ENCODE measurements around the gene HELB. TPM values are rescaled to one million over a fixed set of nuclear protein-coding genes. Genes with fewer than 3 reads are reported as not detected.
"Not testable (repeated sequence)": the region's sequence is repeated elsewhere in the genome, so short reads cannot be mapped to it uniquely, and the experiment has no call there.

HELB gene
- total and polyA plus RNA-seq, 2 donors (not counting 3 experiments of a cell fraction or from before 2014, with no cell fraction given), result 0.75 to 4.0 TPM

DNA sequence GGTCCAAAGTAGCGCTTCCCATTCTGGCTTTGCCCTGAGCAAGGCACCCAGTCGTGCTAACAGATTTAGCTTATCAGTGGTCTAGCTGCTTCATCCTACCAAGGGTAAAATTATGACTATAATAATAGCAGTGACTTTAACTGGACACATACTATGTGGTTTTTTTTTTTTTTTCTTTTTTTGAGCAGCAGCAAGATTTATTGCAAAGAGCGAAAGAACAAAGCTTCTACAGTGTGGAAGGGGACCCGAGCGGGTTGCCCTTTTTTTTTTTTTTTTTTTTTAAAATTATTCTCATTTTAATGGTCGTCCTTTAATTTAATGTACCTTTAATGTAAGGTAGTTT is 505 bp downstream of the HELB start:
- H3K9me3 ChIP-seq (replicated peaks; ENCODE audit: control insufficient read depth, insufficient read depth, low read length), result no peaks in the 10 kb centered on the region
- H3K4me1 ChIP-seq (ENCODE audit: control insufficient read depth, extremely low read depth, insufficient read depth, low read length), result no peaks in the 10 kb centered on the region
- TF ChIP-seq FOS (IDR thresholded peaks at IDR 0.05; ENCODE audit: borderline replicate concordance, insufficient read depth, low read length), result no peak
- TF ChIP-seq, protein P1, sequence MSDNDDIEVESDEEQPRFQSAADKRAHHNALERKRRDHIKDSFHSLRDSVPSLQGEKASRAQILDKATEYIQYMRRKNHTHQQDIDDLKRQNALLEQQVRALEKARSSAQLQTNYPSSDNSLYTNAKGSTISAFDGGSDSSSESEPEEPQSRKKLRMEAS (IDR thresholded peaks at IDR 0.05; ENCODE audit: insufficient read depth, insufficient read length), result no peak
- no peak for TF ChIP-seq MYC (IDR thresholded peaks at IDR 0.05; ENCODE audit: low read depth, low read length)
- TF ChIP-seq EZH2 (IDR thresholded peaks at IDR 0.05; ENCODE audit: borderline replicate concordance, low read depth, low read length, severe bottlenecking), result no peak
- TF ChIP-seq, protein P2, sequence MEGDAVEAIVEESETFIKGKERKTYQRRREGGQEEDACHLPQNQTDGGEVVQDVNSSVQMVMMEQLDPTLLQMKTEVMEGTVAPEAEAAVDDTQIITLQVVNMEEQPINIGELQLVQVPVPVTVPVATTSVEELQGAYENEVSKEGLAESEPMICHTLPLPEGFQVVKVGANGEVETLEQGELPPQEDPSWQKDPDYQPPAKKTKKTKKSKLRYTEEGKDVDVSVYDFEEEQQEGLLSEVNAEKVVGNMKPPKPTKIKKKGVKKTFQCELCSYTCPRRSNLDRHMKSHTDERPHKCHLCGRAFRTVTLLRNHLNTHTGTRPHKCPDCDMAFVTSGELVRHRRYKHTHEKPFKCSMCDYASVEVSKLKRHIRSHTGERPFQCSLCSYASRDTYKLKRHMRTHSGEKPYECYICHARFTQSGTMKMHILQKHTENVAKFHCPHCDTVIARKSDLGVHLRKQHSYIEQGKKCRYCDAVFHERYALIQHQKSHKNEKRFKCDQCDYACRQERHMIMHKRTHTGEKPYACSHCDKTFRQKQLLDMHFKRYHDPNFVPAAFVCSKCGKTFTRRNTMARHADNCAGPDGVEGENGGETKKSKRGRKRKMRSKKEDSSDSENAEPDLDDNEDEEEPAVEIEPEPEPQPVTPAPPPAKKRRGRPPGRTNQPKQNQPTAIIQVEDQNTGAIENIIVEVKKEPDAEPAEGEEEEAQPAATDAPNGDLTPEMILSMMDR (IDR thresholded peaks at IDR 0.05; ENCODE audit: extremely low read depth in 1 of 2, insufficient read depth in 1 of 2, low read depth in 1 of 2, low read length in 2 of 2), result no peak
- TF ChIP-seq GATA2 (IDR thresholded peaks at IDR 0.05; ENCODE audit: insufficient read depth, insufficient read length, low read depth, low read length), result no peak
- TF ChIP-seq POLR2AphosphoS5 (IDR thresholded peaks at IDR 0.05; ENCODE audit: insufficient read depth, low read depth, low read length), result no peak
- no peak for TF ChIP-seq JUN (IDR thresholded peaks at IDR 0.05; ENCODE audit: borderline replicate concordance, insufficient read depth, insufficient read length, low read depth)
- TF ChIP-seq POLR2A (IDR thresholded peaks at IDR 0.05; ENCODE audit: low read depth, low read length), result no peak
- H3K79me2 ChIP-seq (ENCODE audit: control insufficient read depth, insufficient read depth, low read length), result no peaks in the 10 kb centered on the region
- intact Hi-C loops (cut with micrococcal nuclease), result loop anchor here (5.0 kb wide), 1 partner anchor 105 kb away; no protein-coding TSS in a partner anchor
- BruUV-seq (replicated peaks), result no TSS peak
- H3K27ac ChIP-seq (ENCODE audit: insufficient read depth, low read depth, low read length), result peak overlapping the region; percentile 29
- ChIA-PET POLR2A (no interaction called here), CTCF (interaction anchor here (0.7 to 2.1 kb wide), 11 partner anchors 11 to 1507 kb away, joined by 3 to 14 read pairs (median 5); partner anchors contain the start of gene TMBIM4)
- H3K9ac ChIP-seq (replicated peaks; ENCODE audit: extremely low read depth, insufficient read depth, low read length), result peak overlapping the region; percentile 44
- H3K4me3 ChIP-seq (replicated peaks in 1 of 3; ENCODE audit: insufficient read depth in 1 of 3, low read depth in 1 of 3, low read length in 3 of 3), result peak overlapping the region; percentile 25 to 77 (median 58)
- no peaks in the 10 kb centered on the region for H4K20me1 ChIP-seq (replicated peaks; ENCODE audit: control insufficient read depth, extremely low read depth, insufficient read depth, low read length)
- DNase-seq (ENCODE audit: low read depth, low spot score) (no peak), FAIRE-seq (no peak)
- H3K9me1 ChIP-seq (replicated peaks; ENCODE audit: control insufficient read depth, extremely low read depth, insufficient read depth, low read length), result no peaks in the 10 kb centered on the region
- H3K27me3 ChIP-seq (ENCODE audit: control insufficient read depth in 2 of 2, insufficient read depth in 2 of 2, low read length in 2 of 2), result peaks cover 12 to 17% of the 10 kb centered on the region in 2 experiments
- dilution Hi-C loops (cut with MboI; ENCODE audit: extremely low pct_ligation_motif_present, low sequenced_read_pairs), result no loop called here
- peak overlapping the region; percentile 44 for H3K4me2 ChIP-seq (ENCODE audit: insufficient read depth, low read length)
- H2AFZ ChIP-seq (ENCODE audit: low read depth, low read length), result peak overlapping the region; percentile 80
- no peaks in the 10 kb centered on the region for H3K36me3 ChIP-seq (ENCODE audit: control insufficient read depth in 2 of 2, extremely low read depth in 1 of 2, insufficient read depth in 2 of 2, low read length in 2 of 2)

DNA sequence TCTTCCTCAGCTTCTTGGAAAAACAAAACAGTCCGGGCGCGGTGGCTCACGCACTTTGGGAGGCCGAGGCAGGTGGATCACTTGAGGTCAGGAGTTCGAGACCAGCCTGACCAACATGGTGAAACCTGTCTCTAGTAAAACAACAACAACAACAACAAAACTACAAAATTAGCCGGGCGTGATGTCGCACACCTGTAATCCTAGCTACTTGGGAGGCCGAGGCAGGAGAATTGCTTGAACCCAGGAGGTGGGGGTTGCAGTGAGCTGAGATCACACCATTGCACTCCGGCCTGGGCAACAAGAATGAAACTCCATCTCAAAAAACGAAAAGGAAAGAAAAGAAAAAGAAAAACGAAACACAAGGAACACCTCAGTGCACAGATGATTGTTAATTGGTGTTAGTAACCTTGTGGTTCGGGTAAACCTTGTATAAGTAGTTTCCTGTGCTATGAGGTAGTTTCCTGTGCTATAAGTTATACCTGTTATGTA is 1.1 kb downstream of the HELB start:
- POLR2A ChIA-PET; H3K79me2 ChIP-seq (ENCODE audit: control insufficient read depth, insufficient read depth, low read length); BruUV-seq (replicated peaks); H3K9me3 ChIP-seq (replicated peaks; ENCODE audit: control insufficient read depth, insufficient read depth, low read length); H3K27ac ChIP-seq (ENCODE audit: insufficient read depth, low read depth, low read length); H3K36me3 ChIP-seq (ENCODE audit: control insufficient read depth in 2 of 2, extremely low read depth in 1 of 2, insufficient read depth in 2 of 2, low read length in 2 of 2); DNase-seq (ENCODE audit: low read depth, low spot score); FAIRE-seq; H3K9ac ChIP-seq (replicated peaks; ENCODE audit: extremely low read depth, insufficient read depth, low read length); H3K9me1 ChIP-seq (replicated peaks; ENCODE audit: control insufficient read depth, extremely low read depth, insufficient read depth, low read length); H3K4me3 ChIP-seq (replicated peaks in 1 of 3; ENCODE audit: insufficient read depth in 1 of 3, low read depth in 1 of 3, low read length in 3 of 3); H2AFZ ChIP-seq (ENCODE audit: low read depth, low read length); H4K20me1 ChIP-seq (replicated peaks; ENCODE audit: control insufficient read depth, extremely low read depth, insufficient read depth, low read length); H3K4me1 ChIP-seq (ENCODE audit: control insufficient read depth, extremely low read depth, insufficient read depth, low read length); dilution Hi-C loops (cut with MboI; ENCODE audit: extremely low pct_ligation_motif_present, low sequenced_read_pairs): not testable (repeated sequence)
- CTCF ChIA-PET, result interaction anchor here (1.1 to 2.1 kb wide), 7 partner anchors 11 to 158 kb away, joined by 5 to 14 read pairs (median 11); partner anchors contain the start of gene TMBIM4
- H3K4me2 ChIP-seq (ENCODE audit: insufficient read depth, low read length), result peak overlapping the region; percentile 44
- intact Hi-C loops (cut with micrococcal nuclease), result loop anchor here (5.0 kb wide), 1 partner anchor 106 kb away; no protein-coding TSS in a partner anchor
- H3K27me3 ChIP-seq (ENCODE audit: control insufficient read depth in 2 of 2, insufficient read depth in 2 of 2, low read length in 2 of 2), result peaks cover 12 to 17% of the 10 kb centered on the region in 2 experiments
